ENCODE measurements around the gene ZFYVE1.

Gene ZFYVE1

DNA sequence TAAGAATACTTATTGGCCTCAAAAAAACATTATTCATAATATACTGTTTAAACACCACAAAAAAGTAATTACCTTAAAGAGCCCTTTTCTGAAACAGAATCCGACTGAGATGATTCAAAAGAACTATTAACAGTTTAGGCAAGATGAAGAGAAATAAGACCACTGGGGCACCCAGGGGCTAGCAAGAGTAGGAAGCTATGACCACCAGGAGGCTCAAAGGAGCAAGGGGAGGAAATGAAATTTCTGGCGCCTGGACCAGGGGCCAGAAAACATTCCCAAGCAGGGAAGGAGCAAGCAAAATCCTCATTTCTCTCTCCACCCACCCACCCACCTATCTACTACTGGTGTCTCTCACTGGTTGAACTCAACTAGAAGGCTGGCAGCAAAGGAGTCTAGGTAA, 106.9 kb downstream of the ZFYVE1 start:
- no peak for DNase-seq (ENCODE audit: low read depth)
- no peak overlapping the region for H3K4me3 ChIP-seq (ENCODE audit: low read depth, low read length)
- TF ChIP-seq, protein P1, sequence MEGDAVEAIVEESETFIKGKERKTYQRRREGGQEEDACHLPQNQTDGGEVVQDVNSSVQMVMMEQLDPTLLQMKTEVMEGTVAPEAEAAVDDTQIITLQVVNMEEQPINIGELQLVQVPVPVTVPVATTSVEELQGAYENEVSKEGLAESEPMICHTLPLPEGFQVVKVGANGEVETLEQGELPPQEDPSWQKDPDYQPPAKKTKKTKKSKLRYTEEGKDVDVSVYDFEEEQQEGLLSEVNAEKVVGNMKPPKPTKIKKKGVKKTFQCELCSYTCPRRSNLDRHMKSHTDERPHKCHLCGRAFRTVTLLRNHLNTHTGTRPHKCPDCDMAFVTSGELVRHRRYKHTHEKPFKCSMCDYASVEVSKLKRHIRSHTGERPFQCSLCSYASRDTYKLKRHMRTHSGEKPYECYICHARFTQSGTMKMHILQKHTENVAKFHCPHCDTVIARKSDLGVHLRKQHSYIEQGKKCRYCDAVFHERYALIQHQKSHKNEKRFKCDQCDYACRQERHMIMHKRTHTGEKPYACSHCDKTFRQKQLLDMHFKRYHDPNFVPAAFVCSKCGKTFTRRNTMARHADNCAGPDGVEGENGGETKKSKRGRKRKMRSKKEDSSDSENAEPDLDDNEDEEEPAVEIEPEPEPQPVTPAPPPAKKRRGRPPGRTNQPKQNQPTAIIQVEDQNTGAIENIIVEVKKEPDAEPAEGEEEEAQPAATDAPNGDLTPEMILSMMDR (IDR thresholded peaks at IDR 0.05; ENCODE audit: low read depth, low read length, missing control alignments), result no peak

Data from GM12864 (cell line).